GM12892 (cell line): ENCODE results near the gene HTR7.
A peak's percentile ranks its signal among the peaks of the same experiment; 100 is the strongest.

Experiments
- DNase-seq: peaks from one replicate; pipeline ENCODE4 v3.0.0; 2011; ENCODE audit not compliant: insufficient read length
- FAIRE-seq: peaks from 2 replicates; lab custom pipeline; 2011; peaks lifted over from hg19 to GRCh38; lab: Jason Lieb, UNC
- POLR2A ChIP-seq: IDR thresholded peaks from 2 replicates; pipeline ENCODE4 v1.6.1; 2011; ENCODE audit warnings: low read depth, low read length, control low read depth
- POLR2AphosphoS5 ChIP-seq: IDR thresholded peaks from 2 replicates; pipeline ENCODE4 v1.6.1; 2011; ENCODE audit warnings: low read depth, low read length, control low read depth
- TAF1 ChIP-seq: IDR thresholded peaks from 2 replicates; pipeline ENCODE4 v1.6.1; 2011; ENCODE audit warnings: low read depth, mild to moderate bottlenecking, control low read depth, low read length, borderline replicate concordance

HTR7 gene

DNA sequence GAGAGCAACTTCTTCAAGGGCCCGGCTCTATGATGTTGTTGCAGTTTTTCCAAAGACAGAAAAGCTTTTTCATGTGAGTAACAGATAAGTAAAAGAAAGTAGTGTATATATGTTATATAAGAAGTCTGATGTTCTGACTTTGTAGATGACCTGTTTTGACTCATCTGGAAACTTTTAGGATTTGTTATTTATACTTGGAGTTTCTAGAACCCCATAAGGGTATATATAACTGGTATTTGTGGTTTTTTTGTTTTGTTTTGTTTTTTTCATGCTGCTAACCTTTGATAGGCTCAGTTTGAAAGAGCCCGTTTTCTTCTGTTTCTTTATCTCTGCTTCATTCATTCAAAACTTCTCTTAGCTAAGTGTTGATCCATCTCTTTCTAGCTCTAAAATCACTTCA, 21.2 kb upstream of the HTR7 start:
- DNase-seq (no peak), FAIRE-seq (no peak)
- TF ChIP-seq TAF1 (no peak), POLR2AphosphoS5 (no peak), POLR2A (no peak)

DNA sequence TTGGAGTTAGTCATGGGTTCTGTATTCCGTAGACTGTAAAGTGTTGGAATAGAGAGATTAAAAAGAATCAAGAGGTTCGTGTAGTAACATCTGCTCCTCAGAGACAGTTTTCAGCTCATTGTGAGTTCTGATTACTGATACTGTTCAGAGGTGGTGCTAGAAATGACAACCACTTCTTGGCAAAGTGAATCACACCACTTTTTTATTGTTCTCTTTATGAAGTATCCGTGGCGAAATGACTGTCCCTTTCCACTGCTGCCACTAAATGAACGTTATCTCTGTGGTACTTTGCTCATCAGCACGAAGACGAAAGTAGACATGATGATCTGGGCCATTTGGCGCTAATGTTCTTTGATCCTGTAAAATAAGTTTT, 14.8 kb upstream of the HTR7 start:
- no peak for DNase-seq
- TF ChIP-seq POLR2AphosphoS5 = no peak
- no peak for TF ChIP-seq POLR2A
- no peak for TF ChIP-seq TAF1
- FAIRE-seq = no peak

DNA sequence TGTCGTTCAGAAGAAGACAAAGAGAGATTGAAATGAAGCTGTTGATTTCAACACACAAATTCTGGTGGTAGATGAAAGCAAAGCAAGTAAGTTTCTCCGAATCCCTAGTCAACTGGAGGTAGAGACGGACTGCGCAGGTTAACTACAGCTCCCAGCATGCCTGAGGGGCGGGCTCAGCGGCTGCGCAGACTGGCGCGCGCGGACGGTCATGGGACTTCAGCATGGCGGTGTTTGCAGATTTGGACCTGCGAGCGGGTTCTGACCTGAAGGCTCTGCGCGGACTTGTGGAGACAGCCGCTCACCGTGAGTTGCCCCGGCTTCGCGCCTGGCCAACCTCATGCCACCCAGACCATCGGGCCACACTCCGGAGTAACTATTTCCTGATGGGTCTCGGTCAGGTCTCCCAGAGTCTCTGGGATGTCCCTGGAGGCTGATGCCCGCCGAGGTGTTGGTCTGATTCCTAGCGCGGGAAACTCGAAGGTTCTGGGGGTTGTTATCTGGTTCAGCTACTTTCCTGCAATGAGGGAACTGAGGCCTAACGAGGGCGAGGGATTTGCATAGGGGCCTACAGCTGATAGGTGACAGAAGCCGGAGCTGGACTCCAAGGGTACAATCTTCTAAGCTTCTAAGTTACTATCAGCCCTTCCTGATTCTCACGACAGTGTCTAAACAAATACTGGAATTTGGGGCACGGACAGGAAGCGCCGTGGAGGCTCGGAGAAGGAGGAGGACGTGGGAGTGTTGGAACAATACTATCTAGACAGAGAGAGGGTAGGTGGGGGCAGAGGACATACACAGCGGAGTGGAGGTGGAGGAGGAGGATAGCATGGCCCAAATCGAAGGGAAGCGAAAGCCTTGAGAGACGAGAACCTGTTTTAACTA, 14.2 kb upstream of the HTR7 start, which contains the start of gene RPP30:
RPP30 (plus strand) TSS at position 209 of the 882 bp plus-strand sequence; CDS start at position 222, 13 bp downstream.
- TF ChIP-seq POLR2A (peak; percentile 69; the same call in 1 of the 2 replicates), POLR2AphosphoS5 (peak; percentile 55; the same call in 1 of the 2 replicates), TAF1 (peak; percentile 67)
- peak; percentile 99 for FAIRE-seq

DNA sequence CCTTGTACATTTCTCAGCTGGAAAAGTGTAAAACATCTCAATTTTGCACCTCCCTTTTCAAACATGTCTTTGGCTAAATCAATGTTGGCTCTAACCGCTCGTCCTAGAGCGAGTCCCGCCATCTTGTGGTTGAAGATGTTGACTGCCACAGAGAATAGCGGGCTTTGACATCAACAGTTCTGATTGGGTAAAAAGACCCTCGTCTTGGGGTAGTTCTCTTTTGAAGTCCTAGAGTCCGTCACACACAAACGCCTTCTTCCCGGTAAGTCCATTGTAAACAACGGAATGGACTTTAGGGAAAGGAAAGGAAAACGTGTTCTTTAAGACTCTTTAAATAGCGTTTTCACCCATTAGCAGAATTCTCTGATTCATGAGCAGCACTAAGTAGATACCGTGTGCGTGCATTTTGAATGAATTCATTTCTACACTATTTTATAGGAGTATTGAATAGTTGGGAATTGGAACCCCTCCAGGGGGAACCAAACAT, 13.5 kb upstream of the HTR7 start:
- no peak for DNase-seq
- FAIRE-seq = no peak
- no peak for TF ChIP-seq TAF1
- no peak for TF ChIP-seq POLR2AphosphoS5
- TF ChIP-seq POLR2A = no peak

More for the DNA sequence above, 14.2 kb upstream of the HTR7 start, which contains the start of gene RPP30:
- peak; percentile 52 for DNase-seq

DNA sequence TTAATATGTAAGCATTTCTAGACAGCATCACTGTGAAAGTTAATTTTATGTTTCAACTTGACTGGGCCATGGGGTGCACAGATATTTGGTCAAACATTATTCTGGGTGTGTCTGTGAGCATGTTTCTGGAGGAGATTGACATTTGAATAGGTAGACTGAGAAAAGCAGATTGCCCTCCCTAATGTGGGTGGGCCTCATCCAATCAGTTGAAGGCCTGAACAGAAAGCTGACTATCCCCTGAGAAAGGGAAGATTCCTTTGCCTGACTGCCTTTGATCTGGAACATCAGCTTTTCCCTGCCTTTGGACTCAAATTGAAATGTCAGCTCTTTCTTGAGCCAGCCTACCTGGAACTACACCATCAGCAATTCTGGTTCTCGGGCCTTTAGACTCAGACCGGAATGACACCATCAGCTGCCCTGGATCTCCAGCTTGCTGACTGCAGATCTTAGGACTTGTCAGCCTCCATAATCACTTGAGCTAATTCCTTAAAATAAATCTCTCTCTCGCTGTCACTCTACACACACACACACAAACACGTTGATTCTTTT, 8.3 kb upstream of the HTR7 start:
- TF ChIP-seq TAF1 (no peak), POLR2A (no peak), POLR2AphosphoS5 (no peak)
- FAIRE-seq (no peak), DNase-seq (no peak)

DNA sequence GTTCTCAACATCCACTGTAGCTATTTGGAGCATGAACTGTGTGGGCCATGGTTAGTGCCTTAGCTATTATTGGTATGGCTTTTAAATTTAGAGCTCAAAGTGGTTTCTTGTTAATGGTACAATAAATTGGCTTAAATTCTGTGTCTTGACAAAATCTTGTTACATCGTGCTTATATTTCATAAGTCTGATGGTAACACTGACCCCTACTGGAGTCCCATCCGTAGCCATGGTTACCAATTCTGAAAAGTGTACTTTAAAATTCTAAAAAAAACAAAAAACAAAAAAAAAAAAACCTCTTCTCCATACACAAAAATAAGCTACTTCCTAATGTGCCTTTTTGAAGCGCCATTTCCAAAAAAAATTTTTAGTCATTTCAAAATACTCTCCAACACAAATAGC, 7.6 kb upstream of the HTR7 start:
- DNase-seq (no peak), FAIRE-seq (no peak)
- TF ChIP-seq POLR2A (no peak), POLR2AphosphoS5 (no peak), TAF1 (no peak)

DNA sequence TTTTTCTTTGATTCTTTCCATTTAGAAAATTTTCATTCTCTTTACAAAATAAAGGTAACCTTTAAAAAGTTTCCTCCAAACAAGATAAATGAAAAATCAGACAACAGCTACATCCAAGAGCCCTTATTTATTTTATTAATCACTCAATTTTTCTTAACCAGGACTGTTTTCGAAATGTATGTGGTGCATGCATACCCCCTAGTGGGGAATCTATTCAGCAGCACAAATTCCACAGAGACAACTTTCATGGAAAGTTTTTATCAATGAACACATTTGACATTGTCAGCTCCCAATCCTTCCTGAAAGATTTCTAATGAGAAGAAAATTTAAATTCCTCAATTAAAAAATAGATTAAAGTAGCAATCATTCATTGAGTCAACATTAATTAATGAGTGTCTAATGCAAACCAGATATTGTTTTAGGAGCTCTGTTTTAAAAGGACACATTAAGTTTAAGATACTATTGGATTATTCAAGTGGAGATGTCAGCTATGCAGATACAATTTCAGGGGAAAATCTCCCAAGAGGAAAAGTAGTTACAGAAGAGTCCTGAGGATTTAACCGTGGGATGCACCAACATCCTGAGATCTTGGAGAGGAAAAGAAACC, 5.2 kb upstream of the HTR7 start:
- DNase-seq (no peak), FAIRE-seq (no peak)
- TF ChIP-seq TAF1 = no peak
- no peak for TF ChIP-seq POLR2AphosphoS5
- TF ChIP-seq POLR2A = no peak

DNA sequence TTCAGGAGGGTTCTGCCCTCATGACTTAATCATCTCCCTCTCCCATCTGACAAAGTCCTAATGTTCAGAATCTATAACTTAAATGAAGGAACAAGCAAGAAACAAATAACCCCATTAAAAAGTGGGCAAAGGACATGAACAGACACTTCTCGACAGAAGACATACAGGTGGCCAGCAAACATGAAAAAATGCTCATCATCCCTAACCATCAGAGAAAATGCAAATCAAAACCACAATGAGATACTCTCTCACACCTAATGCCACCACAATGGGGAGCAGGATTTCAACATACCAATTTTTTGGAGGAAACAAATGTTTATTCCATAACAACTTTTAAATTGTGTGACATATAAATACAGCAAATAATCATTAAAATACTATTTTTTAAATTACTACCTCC, 3.0 kb upstream of the HTR7 start:
- TF ChIP-seq TAF1 (no peak), POLR2AphosphoS5 (no peak), POLR2A (no peak)
- DNase-seq = no peak
- FAIRE-seq = no peak

DNA sequence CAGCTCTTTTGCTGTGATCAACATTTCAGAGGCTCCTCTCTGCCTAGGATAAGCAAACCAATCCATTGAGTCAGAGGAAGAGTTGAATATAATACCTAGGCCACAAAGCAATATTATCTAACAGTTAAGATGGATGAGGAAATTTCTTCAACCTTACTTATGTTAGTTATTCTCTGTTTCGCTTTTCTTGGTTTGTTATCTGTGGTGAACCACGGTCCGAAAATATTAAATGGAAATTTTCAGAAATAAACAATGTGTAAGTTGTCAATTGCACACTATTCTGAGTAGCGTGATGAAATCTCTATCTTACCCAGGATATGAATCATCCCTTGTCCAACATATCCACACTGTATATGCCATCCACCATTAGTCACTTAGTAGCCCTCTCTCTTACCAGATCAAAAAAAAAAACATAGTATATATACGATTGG, 1.5 kb upstream of the HTR7 start:
- FAIRE-seq = no peak
- TF ChIP-seq TAF1 = no peak
- no peak for TF ChIP-seq POLR2A
- no peak for TF ChIP-seq POLR2AphosphoS5
- no peak for DNase-seq

DNA sequence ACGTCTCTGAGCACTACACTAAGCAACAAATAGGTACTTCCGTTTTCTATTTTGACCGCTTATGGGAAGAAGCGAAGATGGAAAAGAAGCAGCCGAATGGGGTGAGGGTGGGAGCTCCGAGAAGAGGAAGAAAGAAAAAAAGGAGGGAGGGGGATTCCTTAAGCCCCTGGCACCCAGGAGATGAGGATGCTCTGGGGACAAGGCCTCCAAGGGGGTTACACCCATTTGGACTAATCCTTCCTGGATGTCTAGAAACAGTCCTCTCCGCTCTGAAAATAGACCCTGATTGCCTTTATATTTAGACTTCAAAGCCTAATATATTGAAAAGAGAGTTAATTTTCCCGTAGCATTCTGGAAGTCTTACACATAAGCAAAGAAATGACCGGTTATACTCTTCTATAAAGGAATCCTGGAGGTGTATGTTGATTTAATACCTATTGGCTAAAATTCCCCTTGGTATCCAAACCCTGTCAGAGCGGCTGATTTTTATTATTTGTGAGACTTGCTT, 676 bp upstream of the HTR7 start:
- no peak for TF ChIP-seq TAF1
- TF ChIP-seq POLR2A = no peak
- no peak for TF ChIP-seq POLR2AphosphoS5
- no peak for FAIRE-seq
- no peak for DNase-seq

DNA sequence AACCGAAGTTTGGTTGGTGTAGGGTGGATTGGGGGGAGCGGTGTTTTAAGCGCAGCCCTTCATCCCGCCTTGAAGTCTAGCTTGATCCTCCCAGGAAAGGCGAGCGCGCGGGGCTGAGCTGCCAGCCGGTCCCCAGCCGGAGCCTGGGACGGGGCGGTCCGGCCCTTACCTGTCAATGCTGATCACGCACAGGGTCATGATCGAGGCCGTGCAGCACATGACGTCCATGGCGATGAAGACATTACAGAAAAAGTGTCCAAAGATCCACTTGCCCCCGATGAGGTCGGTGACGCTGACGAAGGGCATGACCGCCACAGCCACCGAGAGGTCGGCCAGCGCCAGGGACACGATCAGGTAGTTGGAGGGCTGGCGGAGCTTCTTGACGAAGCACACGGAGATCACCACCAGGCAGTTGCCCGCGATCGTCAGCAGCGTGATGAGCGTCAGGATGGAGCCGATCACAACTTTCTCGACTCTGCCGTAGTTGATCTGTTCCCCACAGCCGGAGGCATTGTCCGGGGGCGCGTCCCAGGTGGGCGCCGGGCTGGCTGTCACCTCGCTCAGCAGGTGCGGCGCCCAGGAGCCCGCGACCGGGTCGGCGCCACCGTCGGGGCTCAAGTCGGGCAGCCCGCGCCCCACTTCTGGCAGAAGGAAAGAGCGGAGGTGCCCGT, 740 bp downstream of the HTR7 start:
- TF ChIP-seq POLR2AphosphoS5 (no peak), POLR2A (no peak), TAF1 (no peak)
- FAIRE-seq (no peak), DNase-seq (no peak)
